GM21526 (cell line): ENCODE measurements around the gene RABGAP1L.
"Not testable (repeated sequence)": the region's sequence is repeated elsewhere in the genome, so short reads cannot be mapped to it uniquely, and the experiment has no call there.

Source experiments
- ATAC-seq: cut with Tn5 transposase; IDR thresholded peaks from one replicate; pipeline ENCODE4 v1.9.1; 2021; ENCODE audit warnings: moderate library complexity; ENCODE audit not compliant: unreplicated experiment, low FRiP score

Gene RABGAP1L

DNA sequence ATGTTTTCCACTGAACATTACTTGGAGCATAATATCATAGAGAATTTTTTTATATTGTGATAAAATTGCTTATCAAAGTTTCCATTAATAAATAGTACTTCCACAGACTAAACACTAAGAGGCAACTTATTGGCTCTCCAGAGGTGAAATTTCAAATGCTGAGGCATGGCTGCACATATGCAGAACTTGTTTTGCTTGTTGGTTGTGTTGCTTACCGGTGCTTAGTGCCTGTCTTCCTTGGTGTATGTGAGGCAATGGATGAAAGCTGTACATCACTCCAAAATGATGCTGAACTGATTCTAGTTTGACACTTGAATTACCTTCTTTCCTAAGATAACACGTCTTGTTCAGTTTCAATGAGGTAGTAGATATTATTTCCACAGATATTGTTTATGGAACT lies 258.6 kb downstream of the RABGAP1L start:
- no peak for ATAC-seq

DNA sequence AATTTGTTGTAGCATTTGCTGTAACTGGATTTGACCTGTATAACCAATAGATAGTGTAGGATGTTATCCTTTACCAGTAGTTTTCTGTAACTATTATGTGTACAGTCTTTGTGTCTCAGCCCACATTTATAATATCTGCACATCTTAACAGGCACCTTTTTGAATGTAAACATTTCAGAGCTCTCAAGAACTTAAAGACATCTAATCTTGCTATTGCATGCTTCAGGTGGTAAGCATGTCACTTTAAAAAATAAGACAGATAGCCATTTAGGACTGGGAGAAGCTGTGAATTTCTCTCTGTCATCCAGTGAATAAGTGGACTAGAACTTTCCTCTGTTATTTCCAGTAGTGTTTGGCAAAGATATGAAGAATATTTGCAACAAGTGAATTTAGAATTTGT lies 265.8 kb downstream of the RABGAP1L start:
- ATAC-seq: no peak

DNA sequence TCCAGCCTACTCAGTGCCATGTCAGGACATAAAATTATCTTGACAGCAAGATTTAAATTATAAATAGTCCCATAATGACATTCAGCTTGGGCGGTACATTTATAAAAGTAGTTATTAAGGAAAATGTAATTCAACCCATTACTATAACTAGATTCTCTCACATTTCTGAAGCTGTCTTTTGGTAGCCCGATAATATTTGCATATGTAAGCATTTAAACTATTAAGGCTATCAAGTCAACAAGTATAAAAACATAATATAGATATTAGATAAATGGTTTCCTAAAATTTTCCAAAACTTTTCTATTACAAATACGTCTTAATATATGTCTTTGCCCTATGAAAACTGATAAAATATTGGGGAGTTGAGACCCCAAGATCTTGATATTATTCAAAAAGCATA lies 266.8 kb downstream of the RABGAP1L start:
- no peak for ATAC-seq

DNA sequence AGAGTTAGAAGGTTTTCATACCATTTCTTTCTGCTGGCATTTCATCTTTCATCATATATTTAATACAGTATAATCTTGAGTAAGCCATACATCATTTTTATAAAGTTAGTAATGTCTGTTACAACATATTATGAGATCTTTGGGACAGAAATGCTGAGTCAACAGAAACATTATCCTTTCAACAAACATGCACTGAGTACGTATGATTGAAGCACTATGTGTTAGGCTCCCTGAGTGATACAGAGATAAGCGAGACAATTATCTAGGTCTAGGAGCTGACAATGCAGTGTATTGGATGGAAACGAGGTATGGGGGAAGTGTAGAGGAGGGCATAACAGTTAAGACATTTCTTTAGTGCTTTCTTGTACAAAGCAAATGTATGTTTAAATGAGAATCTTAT lies 268.7 kb downstream of the RABGAP1L start:
- no peak for ATAC-seq

DNA sequence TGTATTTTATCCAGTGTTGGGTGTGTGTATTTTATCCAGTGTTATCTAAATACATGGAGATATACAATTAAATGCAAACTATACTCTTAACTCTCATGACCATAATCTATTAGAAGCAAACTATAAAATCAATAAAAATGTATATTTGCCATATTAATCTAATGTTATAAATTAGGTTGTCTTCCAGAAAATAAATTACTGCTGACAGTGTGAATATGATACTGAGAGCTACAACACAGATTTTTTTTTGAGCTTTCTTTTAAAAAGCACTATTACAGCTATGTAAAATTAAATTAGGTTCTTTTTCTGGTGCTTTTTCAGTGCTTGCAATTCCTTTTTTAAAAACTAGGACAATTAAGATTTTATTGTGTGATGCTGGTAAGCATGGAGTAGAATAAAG lies 269.4 kb downstream of the RABGAP1L start:
- no peak for ATAC-seq

DNA sequence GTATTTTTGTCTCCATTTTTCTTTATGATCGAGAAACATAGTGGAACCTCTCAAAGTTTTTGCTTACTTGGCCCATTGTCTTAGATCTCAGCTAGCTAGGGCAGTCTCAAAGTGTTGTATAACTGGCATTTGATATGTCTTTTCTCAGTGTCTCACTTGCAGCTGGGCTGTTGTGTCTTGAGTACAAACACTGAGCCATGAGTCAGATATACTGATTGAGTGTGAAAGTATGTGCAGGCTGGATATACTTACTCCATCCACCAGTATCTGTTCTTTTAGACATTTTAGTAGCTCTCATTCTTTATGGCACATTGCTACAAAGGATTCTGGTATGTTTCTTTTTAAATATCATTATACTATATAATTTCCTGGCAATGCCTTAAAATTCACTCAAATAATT lies 274.1 kb downstream of the RABGAP1L start:
- ATAC-seq: no peak

DNA sequence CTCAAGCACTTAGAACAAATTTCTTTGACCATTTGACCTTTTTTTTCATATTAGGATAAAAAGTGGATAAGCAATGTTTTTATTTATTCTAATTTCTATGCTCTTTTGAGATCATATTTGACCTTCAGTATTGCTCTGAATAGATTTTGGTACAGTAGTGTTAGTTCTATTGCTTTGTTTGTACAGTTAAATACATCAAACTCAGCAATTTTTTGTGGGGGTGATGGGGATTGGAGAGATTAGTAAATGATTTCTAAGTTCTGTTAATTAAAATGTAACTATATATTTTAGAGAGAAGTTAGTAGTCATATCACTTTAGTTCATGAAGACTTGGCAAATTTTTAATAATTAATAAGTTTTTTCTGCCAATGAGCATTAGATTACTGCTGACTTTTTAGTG lies 286.0 kb downstream of the RABGAP1L start:
- ATAC-seq: no peak

DNA sequence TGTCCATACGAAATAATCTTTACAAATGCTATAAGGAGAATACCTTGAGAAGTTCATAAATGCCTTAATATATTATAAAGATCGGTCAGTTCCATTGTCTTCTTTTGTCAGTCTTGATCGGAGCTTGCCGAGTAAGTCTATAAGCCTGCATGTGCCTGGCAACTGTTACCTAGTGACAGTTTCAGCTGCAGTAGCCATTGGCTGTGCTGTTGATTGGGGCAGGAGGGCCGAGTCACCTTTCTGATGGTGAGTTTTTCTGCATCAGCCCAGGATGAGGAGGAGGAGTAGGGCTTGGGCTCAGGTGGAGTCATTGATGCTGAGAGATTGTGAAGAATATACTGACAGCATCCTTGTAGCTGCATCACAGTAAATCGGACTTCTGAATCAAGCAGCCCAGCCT lies 286.5 kb downstream of the RABGAP1L start:
- ATAC-seq: no peak

DNA sequence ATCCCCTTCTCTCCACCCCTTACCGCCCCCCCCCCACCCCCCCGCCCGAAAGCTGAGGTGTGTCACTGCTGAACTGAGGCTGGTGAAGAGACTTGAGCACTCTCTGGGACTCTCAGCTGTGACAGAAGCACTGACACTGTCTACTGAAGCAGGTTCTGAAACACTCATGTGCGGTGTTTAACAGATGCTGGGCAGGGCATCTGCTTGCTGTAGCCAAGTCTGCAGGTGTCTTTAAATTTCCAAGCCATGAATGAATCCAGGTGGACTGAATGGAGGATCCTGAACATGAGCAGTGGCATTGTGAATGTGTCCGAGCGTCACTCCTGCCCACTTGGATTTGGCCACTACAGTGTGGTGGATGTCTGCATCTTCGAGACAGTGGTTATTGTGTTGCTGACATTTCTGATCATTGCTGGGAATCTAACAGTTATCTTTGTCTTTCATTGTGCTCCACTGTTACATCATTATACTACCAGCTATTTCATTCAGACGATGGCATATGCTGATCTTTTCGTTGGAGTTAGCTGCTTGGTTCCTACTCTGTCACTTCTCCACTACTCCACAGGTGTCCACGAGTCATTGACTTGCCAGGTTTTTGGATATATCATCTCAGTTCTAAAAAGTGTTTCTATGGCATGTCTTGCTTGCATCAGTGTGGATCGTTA lies 288.7 kb downstream of the RABGAP1L start, which contains the start of gene GPR52:
GPR52 (plus strand) TSS at position 99 of the 665 bp plus-strand sequence; CDS start at position 247, 148 bp downstream.
- no peak for ATAC-seq

DNA sequence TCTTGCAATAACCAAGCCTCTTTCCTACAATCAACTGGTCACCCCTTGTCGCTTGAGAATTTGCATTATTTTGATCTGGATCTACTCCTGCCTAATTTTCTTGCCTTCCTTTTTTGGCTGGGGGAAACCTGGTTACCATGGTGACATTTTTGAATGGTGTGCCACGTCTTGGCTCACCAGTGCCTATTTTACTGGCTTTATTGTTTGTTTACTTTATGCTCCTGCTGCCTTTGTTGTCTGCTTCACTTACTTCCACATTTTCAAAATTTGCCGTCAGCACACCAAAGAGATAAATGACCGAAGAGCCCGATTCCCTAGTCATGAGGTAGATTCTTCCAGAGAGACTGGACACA lies 289.2 kb downstream of the RABGAP1L start:
- no peak for ATAC-seq

DNA sequence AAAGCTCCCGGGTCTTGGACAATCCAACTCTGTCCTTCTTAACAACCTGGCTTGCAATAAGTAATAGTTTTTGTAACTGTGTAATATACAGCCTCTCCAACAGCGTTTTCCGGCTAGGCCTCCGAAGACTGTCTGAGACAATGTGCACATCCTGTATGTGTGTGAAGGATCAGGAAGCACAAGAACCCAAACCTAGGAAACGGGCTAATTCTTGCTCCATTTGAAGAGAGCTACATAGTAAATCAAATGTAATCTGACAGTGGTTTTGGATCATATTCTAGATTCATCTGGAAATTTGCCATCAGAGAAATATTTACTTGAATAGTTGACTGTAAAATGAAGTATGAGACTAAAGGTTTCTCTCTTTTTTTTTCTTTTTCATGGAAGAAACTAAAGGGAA lies 289.7 kb downstream of the RABGAP1L start:
- ATAC-seq: no peak

DNA sequence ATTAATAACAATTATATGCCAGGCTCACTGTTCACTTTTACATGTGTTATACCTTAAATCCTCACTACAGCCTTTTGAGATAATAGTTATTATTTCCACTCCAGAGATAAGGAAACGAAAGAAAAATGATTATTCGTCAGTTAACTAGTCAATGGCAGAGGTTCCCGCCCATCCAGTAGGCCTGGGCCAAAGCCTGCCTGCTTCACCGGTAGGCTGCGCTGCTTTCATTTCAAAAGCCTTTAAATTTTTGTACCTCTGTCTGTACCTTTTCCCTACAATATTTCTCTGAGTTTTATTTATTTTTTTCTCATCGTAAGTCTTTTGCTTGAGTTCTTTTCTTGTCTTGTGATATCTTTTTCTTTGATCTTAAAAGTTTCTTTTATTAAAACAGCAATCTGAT lies 292.1 kb downstream of the RABGAP1L start:
- ATAC-seq: no peak

DNA sequence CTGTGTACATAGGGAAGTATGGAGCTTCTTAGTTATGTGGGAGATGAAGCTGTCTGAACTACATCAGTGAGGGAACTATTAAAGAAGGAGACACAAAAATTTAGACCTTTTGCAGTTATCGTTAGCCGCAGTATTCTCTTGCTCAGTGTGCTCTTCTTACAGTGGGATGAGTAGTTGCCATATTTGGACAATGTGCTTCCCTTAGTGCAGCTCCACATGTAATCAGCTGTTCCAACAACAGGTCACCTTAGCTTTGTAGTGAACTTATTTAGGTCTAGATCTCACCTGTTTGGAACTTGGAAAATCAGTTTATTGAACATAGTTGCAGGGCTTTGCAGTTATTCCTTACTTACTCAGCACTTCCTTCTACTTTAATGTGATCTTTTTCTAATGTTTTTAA lies 306.5 kb downstream of the RABGAP1L start:
- ATAC-seq: no peak

DNA sequence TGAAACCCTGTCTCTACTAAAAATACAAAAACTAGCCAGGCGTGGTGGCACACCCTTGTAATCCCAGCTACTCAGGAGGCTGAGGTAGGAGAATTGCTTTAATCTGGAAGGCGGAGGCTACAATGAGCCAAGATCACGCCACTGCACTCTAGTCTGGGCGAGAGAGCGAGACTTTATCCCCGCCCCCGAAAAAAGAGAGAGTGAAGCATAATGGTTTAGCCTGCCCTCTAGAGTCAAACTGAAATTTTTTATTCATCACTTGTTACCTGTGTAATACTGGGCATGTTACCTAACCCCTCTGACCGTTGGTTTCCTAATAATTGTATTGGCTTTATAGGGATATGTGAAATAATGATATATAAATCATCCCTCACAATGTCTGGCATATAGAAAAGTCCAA lies 307.3 kb downstream of the RABGAP1L start:
- no peak for ATAC-seq

DNA sequence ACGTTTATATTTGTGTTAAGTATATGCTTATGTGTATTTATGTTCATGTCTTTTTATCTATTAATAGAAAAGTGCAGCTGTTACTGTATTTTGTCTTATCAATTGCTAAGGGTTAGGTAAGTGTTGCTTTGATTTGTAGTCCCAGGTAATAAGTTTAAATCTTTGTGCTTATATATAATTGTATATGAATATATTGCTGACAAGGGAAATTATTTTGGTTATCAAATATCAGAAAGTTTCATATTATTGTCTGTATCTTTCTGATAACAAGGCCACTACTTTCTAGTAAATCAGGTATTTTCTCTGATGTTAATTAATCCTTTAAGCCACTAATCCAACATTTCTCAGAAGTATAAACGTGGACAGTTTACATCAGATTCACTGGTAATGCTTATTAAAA lies 309.7 kb downstream of the RABGAP1L start:
- ATAC-seq: no peak

DNA sequence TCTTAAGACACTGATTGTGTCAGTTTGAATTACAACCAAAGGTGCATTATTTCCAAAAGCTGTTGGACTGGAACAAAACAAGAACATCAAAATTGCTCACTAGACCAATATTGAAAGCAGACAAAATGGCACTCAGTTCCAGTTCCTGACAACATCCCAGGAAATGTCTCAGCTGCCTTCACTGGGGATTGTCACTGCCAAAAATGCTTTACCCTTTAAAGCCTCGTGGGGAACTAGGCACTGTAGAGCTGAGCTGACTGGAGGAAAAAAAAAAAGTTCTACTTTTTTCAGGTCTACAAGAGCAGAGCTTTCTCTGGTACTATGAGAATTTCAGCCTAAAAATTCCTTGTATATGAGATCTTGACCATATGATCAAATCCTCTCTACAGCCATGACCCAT lies 310.4 kb downstream of the RABGAP1L start:
- no peak for ATAC-seq

DNA sequence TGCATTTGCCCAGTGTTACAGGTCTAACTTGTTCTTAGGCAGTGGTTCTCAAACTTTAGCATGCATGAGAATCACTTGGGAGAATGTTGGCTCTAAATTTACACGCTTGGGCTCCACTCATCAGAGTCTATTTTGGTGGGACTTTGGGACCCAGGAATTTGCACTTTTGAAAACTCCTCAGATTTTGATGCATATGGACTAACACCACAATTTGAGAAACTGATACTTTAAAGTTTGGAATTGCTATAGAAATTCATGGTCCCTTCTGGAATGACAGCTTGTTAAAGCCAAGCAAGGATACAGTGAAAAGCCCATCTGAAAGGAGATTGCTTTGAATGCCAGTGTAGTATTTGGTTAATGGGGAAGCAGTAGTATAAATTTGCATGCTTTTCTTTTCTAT lies 320.0 kb downstream of the RABGAP1L start:
- ATAC-seq: no peak

DNA sequence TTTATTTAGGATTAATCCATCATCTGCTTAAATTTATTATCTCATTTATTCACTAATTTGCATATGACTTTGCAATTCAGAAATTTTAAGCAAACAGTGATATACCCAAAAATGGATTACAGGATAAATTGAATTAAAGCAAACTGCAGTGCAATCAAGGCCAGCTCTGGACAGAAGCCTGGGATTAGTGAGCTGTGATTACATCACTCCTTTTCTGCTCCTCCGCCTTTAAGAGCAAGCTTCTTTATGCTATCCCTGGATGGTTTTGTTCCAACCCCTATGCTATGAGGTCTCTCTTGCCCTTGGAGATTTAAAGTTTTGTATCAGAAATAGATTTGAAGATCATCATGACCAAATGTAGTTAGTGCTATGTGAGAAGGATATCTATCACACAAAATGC lies 321.0 kb downstream of the RABGAP1L start:
- ATAC-seq: no peak

DNA sequence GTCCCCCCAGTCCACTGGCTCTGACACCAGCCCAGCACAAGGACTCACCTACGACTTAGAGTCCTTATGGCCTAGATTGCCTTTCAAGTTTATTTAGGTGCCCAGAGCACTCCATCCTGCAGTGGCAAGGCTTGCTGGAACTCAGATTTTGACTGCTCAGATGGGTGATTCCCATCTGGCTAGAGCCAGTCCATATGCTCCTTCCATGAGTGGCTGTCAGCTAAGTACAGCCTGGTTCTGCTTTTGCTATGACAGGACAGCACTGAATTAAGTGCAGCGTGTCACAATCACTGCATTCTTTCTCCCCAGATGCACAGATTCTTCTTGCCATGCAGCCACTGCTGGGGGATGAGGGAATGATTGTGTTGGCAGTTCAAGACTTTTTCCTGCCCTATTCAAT lies 332.3 kb downstream of the RABGAP1L start:
- ATAC-seq: no peak

DNA sequence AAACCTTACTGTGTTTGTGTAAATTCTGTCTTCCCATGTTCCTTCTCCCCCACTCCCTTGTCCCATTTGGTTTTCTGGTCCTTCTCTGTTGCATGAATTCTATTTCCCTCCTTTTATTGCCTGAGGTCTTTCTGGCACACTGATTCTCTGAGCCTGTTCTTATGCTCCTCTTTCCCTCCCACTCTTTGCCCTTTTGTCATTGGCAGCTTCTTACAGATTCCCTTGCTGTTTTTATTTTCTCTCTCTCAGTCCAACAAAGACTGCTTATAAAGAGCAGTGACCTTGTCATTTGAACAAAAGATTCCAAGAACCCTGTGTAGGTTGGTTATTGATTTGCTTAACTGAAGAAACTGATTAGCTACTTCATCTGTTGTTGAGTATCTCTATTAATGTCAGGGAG lies 338.2 kb downstream of the RABGAP1L start:
- no peak for ATAC-seq

DNA sequence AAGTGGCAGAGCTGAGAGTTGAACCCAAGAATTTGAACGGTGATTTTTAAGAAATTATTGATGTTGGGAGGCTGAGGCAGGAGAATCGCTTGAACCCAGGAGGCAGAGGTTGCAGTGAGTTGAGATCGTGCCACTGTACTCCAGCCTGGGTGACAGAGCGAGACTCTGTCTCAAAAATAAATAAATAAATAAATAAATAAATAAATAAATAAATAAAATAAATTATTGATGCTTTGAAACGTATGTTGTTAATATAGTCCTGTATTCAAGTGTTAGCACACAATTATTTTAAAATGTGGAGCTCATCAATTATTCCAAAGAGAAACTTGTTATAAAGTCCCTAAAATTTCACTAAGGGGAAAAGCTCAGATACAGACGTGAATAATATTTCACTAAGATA lies 357.4 kb downstream of the RABGAP1L start:
- not testable (repeated sequence) for ATAC-seq

DNA sequence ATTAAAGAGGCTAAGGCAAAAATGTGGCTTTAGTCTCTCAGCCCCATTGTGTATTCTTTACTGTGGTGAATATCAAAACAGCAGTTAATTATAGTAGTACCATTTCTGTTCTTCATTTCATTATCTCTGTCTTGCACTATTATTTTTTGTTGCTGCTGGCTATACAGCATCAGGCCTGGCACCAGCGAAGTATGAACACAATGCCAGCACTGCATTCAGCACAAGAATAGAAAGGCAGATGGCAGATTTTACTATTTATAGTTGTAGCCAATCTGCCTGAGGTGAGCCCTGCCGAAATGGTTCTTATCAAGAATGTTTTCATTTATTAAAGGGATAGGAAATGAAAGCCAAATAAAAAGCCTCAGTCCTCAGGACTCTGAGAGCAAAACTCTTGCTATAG lies 360.5 kb downstream of the RABGAP1L start:
- no peak for ATAC-seq

DNA sequence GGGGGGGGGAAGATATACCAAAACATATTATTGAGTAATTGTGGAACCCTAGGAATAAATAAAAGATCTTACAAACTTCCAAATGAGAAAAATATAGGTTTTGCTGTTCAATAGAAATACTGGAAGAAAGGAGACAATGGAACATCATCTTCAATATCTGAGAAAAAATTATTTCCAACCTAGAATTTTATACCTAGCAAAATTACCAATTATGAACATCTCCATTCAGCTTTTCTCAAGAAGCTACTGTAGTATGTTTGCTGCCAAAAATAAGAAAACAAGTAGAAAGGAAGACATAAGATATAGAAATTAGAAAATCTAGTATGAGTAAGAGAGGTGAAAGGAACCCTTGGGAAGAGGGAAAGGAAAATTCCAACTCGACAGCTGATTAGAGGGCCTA lies 372.4 kb downstream of the RABGAP1L start:
- no peak for ATAC-seq
